HTR-8/SVneo (cell line): ENCODE data around the gene NRROS.

Experiments
- DNase-seq: peaks from one replicate; pipeline ENCODE4 v3.0.0; 2011; ENCODE audit warnings: low spot score, mixed read lengths; ENCODE audit not compliant: insufficient read length
- FAIRE-seq: peaks from 2 replicates; lab custom pipeline; 2011; peaks lifted over from hg19 to GRCh38; lab: Jason Lieb, UNC

The NRROS gene

DNA sequence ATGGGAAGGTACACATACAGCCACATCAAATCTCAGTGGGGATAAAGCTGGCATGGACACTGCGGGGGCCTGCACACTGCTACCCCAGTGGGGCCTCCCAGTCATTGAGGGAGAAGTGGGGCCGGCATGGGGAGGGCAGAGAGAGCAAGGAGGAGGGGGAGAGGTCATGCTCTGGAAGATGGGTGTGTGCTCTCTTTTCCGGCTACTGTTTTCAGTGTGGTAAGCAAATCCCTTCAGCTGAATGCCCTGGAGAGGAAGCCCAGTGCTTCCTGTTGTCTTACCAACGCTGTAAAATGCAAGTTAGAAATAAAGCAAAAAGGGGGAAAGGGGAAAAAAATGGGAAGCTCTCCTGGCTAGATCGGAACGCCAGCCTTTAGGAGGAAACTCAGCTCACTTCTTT, 30.8 kb downstream of the NRROS start:
- FAIRE-seq (no peak), DNase-seq (no peak)

DNA sequence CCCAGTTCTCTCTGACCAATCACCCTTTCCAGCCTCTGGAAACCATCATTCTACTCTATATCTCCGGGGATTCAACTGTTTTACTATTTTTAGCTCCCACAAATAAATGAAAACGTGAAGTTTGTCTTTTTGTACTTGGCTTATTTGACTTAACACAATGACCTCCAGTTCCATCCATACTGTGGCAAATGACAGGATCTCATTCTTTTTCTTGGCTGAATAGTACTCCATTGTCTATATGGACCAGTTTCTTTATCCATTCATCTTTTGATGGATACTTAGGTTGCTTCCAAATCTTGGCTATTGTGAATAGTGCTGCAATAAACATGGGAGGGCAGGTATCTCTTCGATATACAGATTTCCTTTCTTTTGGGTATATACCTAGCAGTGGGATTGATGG, 34.1 kb downstream of the NRROS start:
- FAIRE-seq (no peak), DNase-seq (no peak)

GRCh38 chr3:196677353-196677752, 37.9 kb downstream of the NRROS start:
- no peak for DNase-seq
- no peak for FAIRE-seq

GRCh38 chr3:196677931-196678330, 38.4 kb downstream of the NRROS start:
- FAIRE-seq (no peak), DNase-seq (no peak)

GRCh38 chr3:196684548-196685407, 45.3 kb downstream of the NRROS start:
- no peak for FAIRE-seq
- peak; percentile 65 for DNase-seq

GRCh38 chr3:196686436-196686835, 46.9 kb downstream of the NRROS start:
- DNase-seq (no peak), FAIRE-seq (no peak)

DNA sequence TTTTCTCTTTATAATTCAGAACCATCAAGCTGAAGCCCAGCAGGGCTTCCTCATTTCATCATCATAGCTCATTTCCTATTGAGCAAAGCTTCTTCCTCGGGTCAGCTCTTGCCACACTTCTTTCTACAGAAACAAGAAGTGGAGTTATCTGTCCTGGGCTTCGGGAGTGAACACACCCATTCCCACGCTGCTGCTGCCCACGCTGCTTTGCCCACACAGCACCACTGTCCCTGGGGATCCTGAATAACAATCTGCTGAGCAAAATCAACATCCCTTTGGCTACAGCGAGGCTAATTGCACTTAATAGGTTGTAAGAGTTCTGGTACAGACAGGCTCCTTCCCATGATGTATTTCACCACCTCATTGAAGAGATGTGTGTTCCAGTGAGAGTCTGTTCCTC, 48.9 kb downstream of the NRROS start:
- no peak for FAIRE-seq
- DNase-seq: no peak

- DNase-seq (no peak), FAIRE-seq (no peak)
Measured at GRCh38 chr3:196689941-196690660, 50.6 kb downstream of the NRROS start.

GRCh38 chr3:196691386-196691785, 51.9 kb downstream of the NRROS start:
- FAIRE-seq (no peak), DNase-seq (no peak)

- FAIRE-seq (no peak), DNase-seq (peak; percentile 62)
Measured at GRCh38 chr3:196694202-196694638, 54.7 kb downstream of the NRROS start.

GRCh38 chr3:196694941-196695848, 55.7 kb downstream of the NRROS start:
- peak; percentile 98 for FAIRE-seq
- no peak for DNase-seq

- DNase-seq (no peak), FAIRE-seq (no peak)
Measured at GRCh38 chr3:196695849-196696226, 56.3 kb downstream of the NRROS start.

GRCh38 chr3:196697270-196697669, 57.8 kb downstream of the NRROS start:
- FAIRE-seq (no peak), DNase-seq (no peak)

- FAIRE-seq: no peak
- DNase-seq: no peak
Measured at GRCh38 chr3:196699749-196700148, 60.3 kb downstream of the NRROS start.

GRCh38 chr3:196700801-196701200, 61.3 kb downstream of the NRROS start:
- no peak for FAIRE-seq

DNA sequence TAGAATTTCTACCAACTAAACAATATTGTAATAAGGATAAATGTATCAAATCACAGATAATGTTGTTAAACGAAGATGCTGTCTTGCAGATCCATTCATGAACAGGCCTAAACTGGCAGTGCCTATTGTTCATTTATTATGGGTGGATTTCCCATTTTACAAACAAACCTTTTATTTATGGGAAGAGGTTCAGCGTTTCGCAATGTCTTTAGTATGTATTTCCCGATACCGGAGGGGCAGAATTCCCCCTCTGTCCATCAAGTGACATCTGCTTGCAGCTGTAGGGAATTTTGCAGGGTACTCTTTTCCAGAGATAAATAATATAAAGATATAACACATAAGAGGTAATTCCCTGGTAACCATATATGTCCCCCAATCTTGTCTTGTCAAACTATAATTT, 66.8 kb downstream of the NRROS start:
- DNase-seq (no peak), FAIRE-seq (no peak)

More at GRCh38 chr3:196700801-196701200, 61.3 kb downstream of the NRROS start:
- DNase-seq: no peak

DNA sequence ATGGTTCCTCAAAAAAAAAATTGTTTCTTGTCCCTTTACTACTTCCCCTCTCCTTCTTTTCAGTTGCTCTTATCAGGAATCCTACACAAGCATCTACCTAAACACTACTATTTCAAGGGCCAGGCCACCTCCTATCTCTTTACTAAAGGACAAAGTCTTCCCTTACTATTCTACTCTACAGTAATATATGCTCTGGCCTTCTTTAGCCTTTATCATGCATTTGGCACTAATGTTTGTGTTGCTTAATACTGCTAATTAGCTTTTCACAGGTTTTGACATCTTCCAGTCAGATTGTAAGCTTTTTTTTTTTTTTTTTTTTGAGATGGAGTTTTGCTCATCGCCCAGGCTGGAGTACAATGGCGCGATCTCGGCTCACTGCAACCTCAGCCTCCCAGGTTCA, 67.2 kb downstream of the NRROS start:
- FAIRE-seq: no peak

DNA sequence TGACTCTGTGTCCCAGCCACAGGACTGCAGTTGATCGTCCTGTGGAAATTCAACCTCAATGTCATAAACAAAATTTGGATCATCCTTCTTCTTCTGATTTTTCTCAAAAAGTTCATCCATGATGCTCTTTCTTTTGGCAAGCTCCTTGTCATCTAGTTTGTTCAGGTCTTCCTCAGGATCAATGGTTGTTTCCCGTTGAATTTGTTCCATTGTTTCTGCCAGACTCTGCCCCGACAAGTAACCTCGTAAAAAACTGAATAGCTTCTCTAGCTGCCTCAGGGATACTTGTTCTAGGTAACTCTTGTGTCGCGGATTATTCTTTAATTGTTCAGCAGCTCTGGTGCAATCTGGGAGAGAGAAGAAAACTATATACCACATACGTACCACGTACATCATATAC, 68.1 kb downstream of the NRROS start:
- DNase-seq (no peak), FAIRE-seq (no peak)

More for the DNA sequence above, 67.2 kb downstream of the NRROS start:
- no peak for DNase-seq

GRCh38 chr3:196708467-196708866, 69.0 kb downstream of the NRROS start:
- DNase-seq (no peak), FAIRE-seq (no peak)
